Measurements from ENCODE around the gene OR2T35. TPM values are rescaled to one million over a fixed set of nuclear protein-coding genes. Genes with fewer than 3 reads are reported as not detected.

OR2T35 gene
- total RNA-seq, 2 experiments from 2014 or later, result not detected

DNA sequence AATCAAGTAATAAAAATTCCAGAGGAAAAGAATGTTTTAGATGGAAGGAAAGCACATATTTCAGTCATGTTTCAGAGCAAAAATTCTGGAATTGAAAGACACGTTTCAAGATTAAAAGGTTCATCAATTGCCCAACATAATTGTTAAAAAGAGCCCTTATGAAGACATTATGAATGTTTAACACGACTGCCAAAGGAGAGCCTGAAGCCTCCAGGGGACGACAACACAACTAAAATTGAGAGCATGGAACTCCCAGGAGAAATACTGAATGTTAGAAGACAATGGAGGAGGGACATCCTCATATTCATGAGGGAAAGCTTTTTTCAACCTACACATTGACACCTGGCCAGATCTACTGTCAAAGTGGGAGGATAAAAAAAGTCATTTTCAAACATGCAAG is 26.2 kb downstream of the OR2T35 start:
- no peaks in the 10 kb centered on the region for H3K9me2 ChIP-seq (ENCODE audit: insufficient read depth, low read length)
- CTCF ChIA-PET (ENCODE audit: unreplicated experiment), result no interaction called here
- DNase-seq (ENCODE audit: low spot score), result peak; percentile 59
- no peak overlapping the region for H3K4me3 ChIP-seq (ENCODE audit: low read depth, low read length, poor library complexity, severe bottlenecking)
- TF ChIP-seq EZH2phosphoT487 (IDR thresholded peaks at IDR 0.05; ENCODE audit: borderline replicate concordance, low read depth, low read length), result no peak
- TF ChIP-seq, protein P1, sequence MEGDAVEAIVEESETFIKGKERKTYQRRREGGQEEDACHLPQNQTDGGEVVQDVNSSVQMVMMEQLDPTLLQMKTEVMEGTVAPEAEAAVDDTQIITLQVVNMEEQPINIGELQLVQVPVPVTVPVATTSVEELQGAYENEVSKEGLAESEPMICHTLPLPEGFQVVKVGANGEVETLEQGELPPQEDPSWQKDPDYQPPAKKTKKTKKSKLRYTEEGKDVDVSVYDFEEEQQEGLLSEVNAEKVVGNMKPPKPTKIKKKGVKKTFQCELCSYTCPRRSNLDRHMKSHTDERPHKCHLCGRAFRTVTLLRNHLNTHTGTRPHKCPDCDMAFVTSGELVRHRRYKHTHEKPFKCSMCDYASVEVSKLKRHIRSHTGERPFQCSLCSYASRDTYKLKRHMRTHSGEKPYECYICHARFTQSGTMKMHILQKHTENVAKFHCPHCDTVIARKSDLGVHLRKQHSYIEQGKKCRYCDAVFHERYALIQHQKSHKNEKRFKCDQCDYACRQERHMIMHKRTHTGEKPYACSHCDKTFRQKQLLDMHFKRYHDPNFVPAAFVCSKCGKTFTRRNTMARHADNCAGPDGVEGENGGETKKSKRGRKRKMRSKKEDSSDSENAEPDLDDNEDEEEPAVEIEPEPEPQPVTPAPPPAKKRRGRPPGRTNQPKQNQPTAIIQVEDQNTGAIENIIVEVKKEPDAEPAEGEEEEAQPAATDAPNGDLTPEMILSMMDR (conservative IDR thresholded peaks at IDR 0.05; ENCODE audit: low read length), result peak; percentile 95
- no peak overlapping the region for H2AFZ ChIP-seq (ENCODE audit: low read length)
- no peaks in the 10 kb centered on the region for H3K4me1 ChIP-seq (ENCODE audit: insufficient read depth, low read length, poor library complexity, severe bottlenecking)
- H3K79me2 ChIP-seq (ENCODE audit: insufficient read depth, low read depth, low read length), result no peaks in the 10 kb centered on the region
- H3K27ac ChIP-seq (ENCODE audit: low read depth, low read length, poor library complexity, severe bottlenecking), result no peak overlapping the region
- POLR2A ChIA-PET, result interaction anchor here (1.8 kb wide), 1 partner anchor 186 kb away, joined by 3 read pairs; no protein-coding TSS in a partner anchor
- intact Hi-C loops (cut with micrococcal nuclease; ENCODE audit: unreplicated experiment), result no loop called here
- no peak overlapping the region for H3K4me2 ChIP-seq (ENCODE audit: low read length)
- BruUV-seq (replicated peaks), result no TSS peak
- no peaks in the 10 kb centered on the region for H3K36me3 ChIP-seq (ENCODE audit: insufficient read depth, low read length)
- H3K9me3 ChIP-seq (ENCODE audit: low read length), result no peaks in the 10 kb centered on the region
- H4K20me1 ChIP-seq (ENCODE audit: insufficient read depth, low read length), result no peaks in the 10 kb centered on the region

DNA sequence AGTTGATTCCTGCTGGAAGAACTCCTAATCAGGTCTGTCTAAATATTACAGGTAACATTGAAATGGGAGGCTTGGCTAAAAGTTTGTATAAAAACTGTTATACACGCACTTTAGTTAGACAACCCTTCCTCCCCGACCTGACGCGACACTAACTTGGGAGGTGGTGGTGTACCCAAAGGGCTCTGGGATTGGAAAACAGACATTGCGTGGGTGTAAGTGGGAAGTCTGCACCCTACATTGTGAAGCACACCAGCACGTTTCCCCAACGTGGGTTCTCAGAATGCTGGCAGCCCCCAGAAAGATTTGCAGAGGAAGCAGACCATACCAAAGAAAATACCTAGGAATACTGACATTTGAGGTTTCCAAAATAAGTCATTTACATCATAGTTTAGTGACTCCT is 27.0 kb downstream of the OR2T35 start:
- ChIA-PET CTCF (ENCODE audit: unreplicated experiment) (no interaction called here), POLR2A (interaction anchor here (1.8 kb wide), 1 partner anchor 187 kb away, joined by 3 read pairs; no protein-coding TSS in a partner anchor)
- Histone ChIP-seq H3K9me3 (ENCODE audit: low read length) (no peaks in the 10 kb centered on the region), H2AFZ (ENCODE audit: low read length) (no peak overlapping the region), H3K4me1 (ENCODE audit: insufficient read depth, low read length, poor library complexity, severe bottlenecking) (no peaks in the 10 kb centered on the region), H3K4me3 (ENCODE audit: low read depth, low read length, poor library complexity, severe bottlenecking) (no peak overlapping the region), H3K4me2 (ENCODE audit: low read length) (no peak overlapping the region), H3K9me2 (ENCODE audit: insufficient read depth, low read length) (no peaks in the 10 kb centered on the region), H3K27ac (ENCODE audit: low read depth, low read length, poor library complexity, severe bottlenecking) (no peak overlapping the region), H3K79me2 (ENCODE audit: insufficient read depth, low read depth, low read length) (no peaks in the 10 kb centered on the region), H4K20me1 (ENCODE audit: insufficient read depth, low read length) (no peaks in the 10 kb centered on the region), H3K36me3 (ENCODE audit: insufficient read depth, low read length) (no peaks in the 10 kb centered on the region)
- DNase-seq (ENCODE audit: low spot score), result no peak
- BruUV-seq (replicated peaks), result no TSS peak
- TF ChIP-seq, protein P1 (conservative IDR thresholded peaks at IDR 0.05; ENCODE audit: low read length), result no peak
- TF ChIP-seq EZH2phosphoT487 (IDR thresholded peaks at IDR 0.05; ENCODE audit: borderline replicate concordance, low read depth, low read length), result no peak
- intact Hi-C loops (cut with micrococcal nuclease; ENCODE audit: unreplicated experiment), result no loop called here

DNA sequence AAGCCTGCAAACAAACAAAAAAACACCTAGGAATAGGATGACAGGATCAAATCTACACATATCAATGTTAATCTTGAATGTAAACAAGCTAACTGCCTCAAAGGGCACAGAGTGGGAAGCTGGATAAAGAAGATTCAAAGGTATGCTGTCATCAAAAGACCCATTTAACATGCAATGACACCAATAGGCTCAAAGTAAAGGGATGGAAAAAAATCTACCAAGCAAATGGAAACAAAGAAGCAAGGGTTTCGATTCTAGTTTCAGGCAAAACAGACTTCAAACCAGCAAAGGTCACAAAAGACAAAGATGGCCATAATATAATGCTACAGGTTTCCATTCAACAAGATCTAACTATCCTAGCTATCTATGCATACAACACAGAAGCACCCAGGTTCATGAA is 31.3 kb downstream of the OR2T35 start:
- intact Hi-C loops (cut with micrococcal nuclease; ENCODE audit: unreplicated experiment), result no loop called here
- Histone ChIP-seq H3K4me1 (ENCODE audit: insufficient read depth, low read length, poor library complexity, severe bottlenecking) (no peaks in the 10 kb centered on the region), H3K79me2 (ENCODE audit: insufficient read depth, low read depth, low read length) (no peaks in the 10 kb centered on the region), H3K4me3 (ENCODE audit: low read depth, low read length, poor library complexity, severe bottlenecking) (no peak overlapping the region), H3K36me3 (ENCODE audit: insufficient read depth, low read length) (no peaks in the 10 kb centered on the region), H3K4me2 (ENCODE audit: low read length) (no peak overlapping the region), H4K20me1 (ENCODE audit: insufficient read depth, low read length) (no peaks in the 10 kb centered on the region), H3K9me2 (ENCODE audit: insufficient read depth, low read length) (no peaks in the 10 kb centered on the region), H3K27ac (ENCODE audit: low read depth, low read length, poor library complexity, severe bottlenecking) (no peak overlapping the region), H2AFZ (ENCODE audit: low read length) (no peak overlapping the region), H3K9me3 (ENCODE audit: low read length) (no peaks in the 10 kb centered on the region)
- no TSS peak for BruUV-seq (replicated peaks)
- TF ChIP-seq, protein P1 (conservative IDR thresholded peaks at IDR 0.05; ENCODE audit: low read length), result no peak
- TF ChIP-seq EZH2phosphoT487 (IDR thresholded peaks at IDR 0.05; ENCODE audit: borderline replicate concordance, low read depth, low read length), result no peak
- ChIA-PET POLR2A (interaction anchor here (1.0 kb wide), 1 partner anchor 191 kb away, joined by 5 read pairs; no protein-coding TSS in a partner anchor), CTCF (ENCODE audit: unreplicated experiment) (no interaction called here)
- no peak for DNase-seq (ENCODE audit: low spot score)

Measured in OCI-LY7 (cell line).